Uterus (tissue), 2 donors: ENCODE data around the gene TUSC2.

Experiments used
- CTCF ChIP-seq, 4 experiments: fragments of 200-600 bp in 2 of 4; fragments of 450-650 bp in 2 of 4; sonication (generic) in 2 of 4; IDR thresholded peaks; one replicate each; pipeline ENCODE4 v1.5.1; 2016 to 2019; ENCODE audit warnings: antibody characterized with exemption in 4 of 4, mild to moderate bottlenecking in 2 of 4, moderate library complexity in 1 of 4
- POLR2A ChIP-seq, 2 donors: fragments of 450-650 bp; IDR thresholded peaks; one replicate each; pipeline ENCODE4 v1.6.1; 2016; ENCODE audit warnings: antibody characterized with exemption in 2 of 2, mild to moderate bottlenecking in 1 of 2, moderate library complexity in 1 of 2

GRCh38 chr3:50356553-50356952, 28.5 kb upstream of the TUSC2 start:
- no peak for TF ChIP-seq CTCF (IDR thresholded peaks at IDR 0.05)
- TF ChIP-seq POLR2A (IDR thresholded peaks at IDR 0.05): no peak
